HG02763 (cell line): ENCODE results near the gene SLC22A23.

ENCODE experiments used
- ATAC-seq: cut with Tn5 transposase; IDR thresholded peaks from one replicate; pipeline ENCODE4 v1.9.1; 2021; ENCODE audit warnings: mild to moderate bottlenecking, moderate library complexity; ENCODE audit not compliant: unreplicated experiment

Gene SLC22A23

GRCh38 chr6:3473773-3474172, 16.9 kb upstream of the SLC22A23 start:
- no peak for ATAC-seq

DNA sequence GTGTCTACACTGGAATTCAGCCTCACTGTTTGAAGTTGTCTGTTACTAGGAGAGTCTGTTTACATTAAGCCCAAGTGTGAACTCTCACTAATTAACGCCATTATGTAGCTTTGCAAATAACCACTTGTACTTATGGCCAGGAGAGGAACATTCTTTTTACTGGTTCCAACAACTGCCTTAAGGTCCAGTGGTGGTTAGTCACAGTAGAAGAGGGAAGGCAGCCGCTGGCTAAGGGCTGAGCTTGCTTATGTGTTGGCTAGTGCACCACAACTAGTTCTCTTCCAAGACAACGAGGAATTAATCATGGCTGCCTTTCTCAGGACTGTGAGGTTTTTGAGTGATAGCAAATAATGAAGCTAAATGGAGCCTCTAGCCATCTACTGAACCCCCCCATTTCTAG, 14.9 kb upstream of the SLC22A23 start:
- ATAC-seq = no peak

DNA sequence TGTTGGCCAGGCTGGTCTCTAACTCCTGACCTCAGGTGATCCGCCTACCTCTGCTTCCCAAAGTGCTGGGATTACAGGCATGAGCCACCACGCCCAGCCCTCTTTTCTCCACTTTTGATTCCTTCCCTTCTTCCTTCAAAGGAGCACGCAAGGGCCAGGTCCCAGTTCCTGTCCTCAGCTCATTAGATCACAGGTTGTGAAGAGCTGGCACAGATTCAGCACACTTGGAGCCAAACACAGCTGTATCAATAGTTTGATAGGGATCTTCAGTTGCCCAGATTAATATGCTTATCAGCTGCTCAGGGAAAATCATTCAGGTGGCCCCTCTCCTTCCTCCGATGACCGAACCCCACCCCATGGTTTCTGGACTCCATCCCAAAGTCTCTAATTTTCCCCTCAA, 14.4 kb upstream of the SLC22A23 start:
- ATAC-seq = no peak

DNA sequence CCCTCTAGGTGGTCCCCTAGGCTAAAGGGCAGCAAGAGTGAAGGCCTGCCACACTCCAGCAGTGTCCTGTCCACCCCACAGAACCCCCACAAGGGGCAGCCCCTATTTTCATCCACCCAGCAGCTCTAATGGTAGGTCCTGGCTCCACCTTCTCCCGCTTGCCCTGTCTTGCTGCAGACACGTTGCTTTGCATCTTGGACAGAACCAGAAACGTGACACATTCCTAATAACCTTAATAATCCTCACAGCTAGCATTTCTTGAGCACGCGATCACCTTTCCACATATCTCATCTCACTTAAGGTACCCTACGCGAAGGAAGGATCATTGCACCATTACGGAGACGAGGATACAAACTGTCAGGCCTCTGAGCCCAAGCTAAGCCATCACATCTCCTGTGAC, 11.7 kb upstream of the SLC22A23 start:
- ATAC-seq = no peak

GRCh38 chr6:3467996-3468395, 11.1 kb upstream of the SLC22A23 start:
- no peak for ATAC-seq

DNA sequence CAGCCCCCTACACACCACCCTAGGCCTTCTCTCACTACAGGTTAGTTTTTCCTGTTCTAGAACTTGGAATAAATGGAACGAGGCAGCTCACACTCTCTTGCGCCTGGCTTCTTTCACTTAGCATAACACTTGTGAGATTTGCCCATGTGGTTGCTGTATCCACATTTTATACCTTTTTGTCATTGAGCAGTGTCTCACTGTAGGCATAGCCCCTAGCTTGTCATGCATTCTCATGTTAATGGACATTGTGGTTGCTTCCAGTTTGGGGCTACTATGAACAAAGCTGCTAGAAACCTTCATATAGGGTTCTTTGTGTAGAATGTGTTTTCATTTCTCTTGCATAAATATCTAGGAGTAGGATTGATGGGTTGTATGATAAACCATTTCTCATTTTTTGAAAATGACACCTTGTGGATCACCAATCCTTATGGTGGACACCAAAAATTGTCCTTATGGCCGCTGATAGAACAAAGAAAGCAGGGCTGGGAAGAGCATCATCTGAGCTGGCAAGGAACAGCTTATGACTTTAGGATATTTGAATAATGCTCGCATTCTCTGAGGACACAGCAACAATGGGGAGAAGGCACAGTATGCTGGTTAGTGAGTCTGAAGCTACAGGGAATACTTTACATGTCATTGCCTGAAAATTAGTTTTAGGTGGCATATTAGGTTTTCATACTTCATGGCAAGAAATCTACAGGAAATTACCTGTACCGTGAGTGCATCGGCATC, 9.8 kb upstream of the SLC22A23 start:
- ATAC-seq = no peak

DNA sequence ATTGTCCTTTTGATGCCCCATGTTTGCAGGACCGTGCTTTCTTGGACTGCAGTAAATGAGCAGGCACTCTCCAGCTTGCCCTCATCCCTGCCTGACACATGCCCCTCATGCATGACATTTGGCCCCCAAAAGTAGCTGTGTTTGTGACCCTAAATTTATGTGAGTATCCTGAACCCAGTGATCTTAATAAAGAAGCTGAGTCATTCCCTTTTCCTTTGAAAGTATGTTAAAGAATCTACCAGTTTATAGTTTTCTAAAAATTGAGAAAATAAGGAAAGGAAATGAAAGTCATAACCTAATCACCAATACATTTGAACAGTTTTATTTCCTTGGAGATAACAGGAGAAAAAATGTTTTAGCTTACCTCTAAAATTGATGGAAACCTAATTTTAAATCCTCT, 3.4 kb upstream of the SLC22A23 start:
- ATAC-seq = no peak

DNA sequence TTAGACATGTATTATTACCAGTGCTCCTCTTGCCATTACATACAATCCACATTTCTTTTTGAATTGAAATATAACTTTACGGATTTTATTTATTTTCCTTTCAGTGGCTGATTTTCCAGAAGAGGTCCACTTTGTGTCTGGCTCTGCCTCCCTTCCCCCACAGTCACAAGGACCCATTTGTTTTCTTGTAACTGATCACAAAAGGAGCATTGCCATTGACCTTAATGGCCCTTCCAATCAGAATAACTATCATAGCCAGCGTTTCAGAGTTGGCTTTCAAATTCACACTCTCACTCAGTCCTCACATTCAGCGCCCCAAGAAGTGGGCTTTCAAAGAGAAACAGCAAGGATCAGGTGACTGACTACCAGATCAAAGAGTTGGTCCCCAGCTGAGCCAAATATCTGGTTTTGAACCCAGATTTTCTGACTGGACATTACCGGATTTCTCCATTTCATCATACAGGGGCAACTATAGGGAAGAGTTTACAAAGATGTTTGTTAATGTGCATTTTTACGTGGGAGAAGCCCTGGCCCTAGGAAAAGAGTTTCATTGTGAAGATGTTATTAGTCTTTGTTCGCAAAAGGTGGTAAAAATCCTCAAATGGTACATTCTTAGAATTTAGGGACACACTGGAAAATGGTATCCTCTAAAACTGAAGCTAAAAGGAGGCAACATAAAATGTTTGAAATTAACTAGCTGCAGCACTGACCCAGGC, 2.0 kb upstream of the SLC22A23 start:
- no peak for ATAC-seq

GRCh38 chr6:3457710-3458602, 1.1 kb upstream of the SLC22A23 start:
- no peak for ATAC-seq

DNA sequence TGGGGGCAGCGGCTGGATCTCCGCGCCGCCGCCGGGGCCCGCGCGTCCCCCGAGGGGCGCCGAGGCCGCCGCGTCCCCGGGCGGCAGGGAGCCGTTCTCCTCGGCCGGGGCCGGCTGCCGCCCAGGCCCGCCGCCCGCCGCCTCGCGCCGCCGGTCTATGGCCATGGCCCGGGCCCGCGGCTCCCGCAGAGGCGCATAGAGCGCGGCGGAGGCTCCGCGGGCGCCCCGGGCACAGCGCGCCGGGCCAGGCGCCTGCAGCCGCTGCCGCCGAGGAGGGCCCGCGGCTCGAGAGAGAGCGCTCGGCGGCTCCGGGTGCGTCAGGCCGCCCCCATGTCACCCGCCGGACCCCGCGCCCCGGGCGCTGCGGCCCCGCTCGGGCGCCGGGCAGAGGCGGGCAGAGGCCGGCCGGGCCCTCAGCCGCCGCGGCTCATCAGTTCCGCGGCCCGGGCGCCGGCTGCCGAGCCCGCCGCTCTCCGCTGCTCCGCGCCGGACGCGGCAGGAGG, 404 bp downstream of the SLC22A23 start:
- no peak for ATAC-seq

- no peak for ATAC-seq
Observed at GRCh38 chr6:3455569-3456394, 1.1 kb downstream of the SLC22A23 start.

DNA sequence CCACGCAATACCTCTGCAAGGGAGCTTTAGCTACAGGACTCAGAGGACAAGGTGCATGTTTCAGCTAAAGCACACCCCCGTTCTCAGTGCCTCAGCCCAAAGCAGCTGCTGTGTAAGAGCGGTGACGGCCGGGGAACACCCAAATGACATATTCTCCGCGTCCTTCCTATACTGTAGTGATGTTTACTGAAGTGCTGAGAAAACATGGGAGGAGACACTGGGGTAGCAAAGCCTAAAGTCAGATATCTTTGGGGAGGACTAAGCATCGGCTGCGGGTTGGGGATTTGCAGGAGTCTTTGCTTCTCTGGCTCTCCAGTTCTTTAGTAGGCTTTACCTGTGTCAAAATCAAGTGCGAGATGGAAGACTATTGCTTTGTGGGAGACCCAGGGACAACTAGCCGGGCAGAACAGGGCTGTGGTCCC, 1.7 kb downstream of the SLC22A23 start:
- no peak for ATAC-seq

- no peak for ATAC-seq
Observed at GRCh38 chr6:3454273-3455010, 2.4 kb downstream of the SLC22A23 start.

GRCh38 chr6:3453413-3454272, 3.2 kb downstream of the SLC22A23 start:
- ATAC-seq = no peak

- no peak for ATAC-seq
Observed at GRCh38 chr6:3451498-3451897, 5.4 kb downstream of the SLC22A23 start.

DNA sequence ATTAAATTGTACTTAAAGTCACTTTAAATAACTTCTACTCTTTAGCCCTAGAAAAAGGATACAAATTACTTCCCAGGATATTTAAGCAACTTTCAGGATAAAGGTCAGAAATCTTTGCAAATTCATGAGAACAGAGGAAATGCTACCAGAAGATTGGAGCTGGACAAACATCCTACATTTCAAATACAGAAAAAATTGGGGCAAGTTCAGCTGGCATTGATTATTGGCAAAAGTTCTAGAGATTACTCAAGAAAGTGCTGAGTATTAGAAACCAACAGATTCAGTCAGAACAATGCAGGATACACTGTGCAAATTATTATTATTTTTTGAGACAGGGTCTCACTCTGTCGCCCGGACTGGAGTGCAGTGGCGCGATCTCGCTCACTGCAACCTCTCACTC, 6.0 kb downstream of the SLC22A23 start:
- no peak for ATAC-seq

DNA sequence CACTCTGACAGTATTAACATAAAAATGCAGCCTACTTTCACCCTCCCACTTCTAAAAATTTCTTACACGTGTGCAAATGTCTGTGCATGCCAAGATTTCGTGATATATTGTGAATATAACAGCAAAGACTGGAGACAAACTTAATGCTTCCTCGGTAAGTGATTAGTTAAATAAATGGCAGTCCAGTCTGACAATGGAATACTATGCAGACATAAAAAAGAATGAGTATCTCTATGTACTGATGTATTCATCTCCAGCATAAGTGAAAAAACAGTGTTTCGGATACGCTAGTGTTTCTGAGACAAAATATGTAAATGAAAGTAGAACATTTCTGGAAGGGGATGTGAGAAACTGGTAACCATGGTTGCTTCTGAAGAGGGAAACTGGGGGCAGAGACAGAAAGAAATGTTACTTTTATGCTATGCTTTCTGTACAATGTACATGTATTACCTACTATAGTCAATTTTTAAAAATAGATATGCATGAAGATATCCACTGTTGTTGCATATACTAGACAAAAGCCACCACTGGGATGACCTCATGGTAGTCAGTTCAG, 7.0 kb downstream of the SLC22A23 start:
- ATAC-seq = no peak

DNA sequence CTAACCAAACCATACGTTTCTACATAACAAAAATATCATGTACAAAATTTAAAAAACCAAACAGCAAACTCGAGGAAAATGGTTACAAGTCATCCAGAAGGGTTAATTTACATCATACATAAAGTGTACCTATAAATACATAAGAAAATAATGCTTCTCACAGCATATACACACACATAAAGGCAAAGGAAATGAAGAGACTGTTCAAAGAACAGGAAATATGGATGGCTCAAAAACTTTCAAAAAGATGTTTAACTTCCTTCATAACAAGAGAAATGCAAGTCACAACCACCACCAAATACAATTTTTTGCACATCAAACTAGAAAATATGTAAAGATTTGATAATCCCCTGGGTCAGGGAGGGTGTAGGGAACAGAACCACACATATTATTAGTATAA, 7.5 kb downstream of the SLC22A23 start:
- ATAC-seq = no peak

GRCh38 chr6:3447005-3447404, 9.8 kb downstream of the SLC22A23 start:
- ATAC-seq = no peak
